ENCODE data around the gene SCN2A.
"Not testable (repeated sequence)": the region's sequence is repeated elsewhere in the genome, so short reads cannot be mapped to it uniquely, and the experiment has no call there.

SCN2A gene

GRCh38 chr2:165312999-165313398, 73.8 kb downstream of the SCN2A start:
- ChIA-PET POLR2A (no interaction called here), CTCF (no interaction called here)
- TF ChIP-seq FOXK2 (IDR thresholded peaks at IDR 0.05) (no peak), SUZ12 (IDR thresholded peaks at IDR 0.05) (no peak), LEF1 (IDR thresholded peaks at IDR 0.05; ENCODE audit: borderline replicate concordance) (no peak), BHLHE40 (IDR thresholded peaks at IDR 0.05; ENCODE audit: borderline replicate concordance) (no peak), FOXA1 (IDR thresholded peaks at IDR 0.05) (no peak), TARDBP (IDR thresholded peaks at IDR 0.05) (no peak), CTBP1 (IDR thresholded peaks at IDR 0.05; ENCODE audit: borderline replicate concordance) (no peak), PKNOX1 (IDR thresholded peaks at IDR 0.05) (no peak), SP1 (IDR thresholded peaks at IDR 0.05) (no peak), NFRKB (IDR thresholded peaks at IDR 0.05) (no peak)
- no peak for DNase-seq (ENCODE audit: extremely low spot score)

- ChIA-PET POLR2A (no interaction called here), CTCF (no interaction called here)
- TF ChIP-seq ZNF384 (IDR thresholded peaks at IDR 0.05) (no peak), FOXK2 (IDR thresholded peaks at IDR 0.05) (no peak), TARDBP (IDR thresholded peaks at IDR 0.05) (no peak), ELF4 (IDR thresholded peaks at IDR 0.05) (no peak), SP1 (IDR thresholded peaks at IDR 0.05) (no peak), BHLHE40 (IDR thresholded peaks at IDR 0.05; ENCODE audit: borderline replicate concordance) (no peak), HDGF (IDR thresholded peaks at IDR 0.05; ENCODE audit: borderline replicate concordance) (no peak), SUZ12 (IDR thresholded peaks at IDR 0.05) (no peak), CTBP1 (IDR thresholded peaks at IDR 0.05; ENCODE audit: borderline replicate concordance) (no peak), FOXM1 (IDR thresholded peaks at IDR 0.05; ENCODE audit: borderline replicate concordance) (no peak), L3MBTL2 (conservative IDR thresholded peaks at IDR 0.05) (no peak), LEF1 (IDR thresholded peaks at IDR 0.05; ENCODE audit: borderline replicate concordance) (no peak), ARNT (IDR thresholded peaks at IDR 0.05) (no peak), NFRKB (IDR thresholded peaks at IDR 0.05) (no peak), PKNOX1 (IDR thresholded peaks at IDR 0.05) (no peak)
- no peak for DNase-seq (ENCODE audit: extremely low spot score)
These were observed 74.3 kb downstream of the SCN2A start for GRCh38 chr2:165313509-165313908.

- DNase-seq (ENCODE audit: extremely low spot score), result no peak
- ChIA-PET CTCF (no interaction called here), POLR2A (no interaction called here)
- TF ChIP-seq LEF1 (IDR thresholded peaks at IDR 0.05; ENCODE audit: borderline replicate concordance) (no peak), L3MBTL2 (conservative IDR thresholded peaks at IDR 0.05) (no peak), NFRKB (IDR thresholded peaks at IDR 0.05) (no peak), HDGF (IDR thresholded peaks at IDR 0.05; ENCODE audit: borderline replicate concordance) (no peak), CTBP1 (IDR thresholded peaks at IDR 0.05; ENCODE audit: borderline replicate concordance) (no peak), BHLHE40 (IDR thresholded peaks at IDR 0.05; ENCODE audit: borderline replicate concordance) (no peak), FOXA1 (IDR thresholded peaks at IDR 0.05) (no peak), FOXK2 (IDR thresholded peaks at IDR 0.05) (no peak), ARNT (IDR thresholded peaks at IDR 0.05) (no peak), PKNOX1 (IDR thresholded peaks at IDR 0.05) (no peak), ELF4 (IDR thresholded peaks at IDR 0.05) (no peak), TARDBP (IDR thresholded peaks at IDR 0.05) (no peak), SUZ12 (IDR thresholded peaks at IDR 0.05) (no peak), SP1 (IDR thresholded peaks at IDR 0.05) (no peak), ZNF384 (IDR thresholded peaks at IDR 0.05) (no peak)
These were observed 89.1 kb downstream of the SCN2A start for GRCh38 chr2:165328272-165328671.

GRCh38 chr2:165344276-165344675, 105.1 kb downstream of the SCN2A start:
- CTCF ChIA-PET, POLR2A ChIA-PET: not testable (repeated sequence)

GRCh38 chr2:165348441-165348840, 109.2 kb downstream of the SCN2A start:
- CTCF ChIA-PET, result no interaction called here
- no peak for DNase-seq (ENCODE audit: extremely low spot score)
- no peak for TF ChIP-seq ARNT (IDR thresholded peaks at IDR 0.05)
- TF ChIP-seq PKNOX1 (IDR thresholded peaks at IDR 0.05), result no peak
- TF ChIP-seq HDGF (IDR thresholded peaks at IDR 0.05; ENCODE audit: borderline replicate concordance), result no peak
- POLR2A ChIA-PET, result no interaction called here

More at GRCh38 chr2:165344276-165344675, 105.1 kb downstream of the SCN2A start:
- not testable (repeated sequence) for DNase-seq (ENCODE audit: extremely low spot score)

GRCh38 chr2:165349181-165349580, 110.0 kb downstream of the SCN2A start:
- POLR2A ChIA-PET, result no interaction called here
- TF ChIP-seq CTBP1 (IDR thresholded peaks at IDR 0.05; ENCODE audit: borderline replicate concordance) (no peak), FOXA1 (IDR thresholded peaks at IDR 0.05) (no peak)
- no peak for DNase-seq (ENCODE audit: extremely low spot score)
- CTCF ChIA-PET, result no interaction called here

- ChIA-PET POLR2A (no interaction called here), CTCF (no interaction called here)
- DNase-seq (ENCODE audit: extremely low spot score), result no peak
These were observed 118.5 kb downstream of the SCN2A start for GRCh38 chr2:165357758-165358157.

More at GRCh38 chr2:165357758-165358157, 118.5 kb downstream of the SCN2A start:
- no peak for TF ChIP-seq SUZ12 (IDR thresholded peaks at IDR 0.05)
- TF ChIP-seq ELF4 (IDR thresholded peaks at IDR 0.05), result no peak
